ENCODE measurements around the gene KLF16.
A peak's percentile ranks its signal among the peaks of the same experiment; 100 is the strongest.

KLF16 gene

DNA sequence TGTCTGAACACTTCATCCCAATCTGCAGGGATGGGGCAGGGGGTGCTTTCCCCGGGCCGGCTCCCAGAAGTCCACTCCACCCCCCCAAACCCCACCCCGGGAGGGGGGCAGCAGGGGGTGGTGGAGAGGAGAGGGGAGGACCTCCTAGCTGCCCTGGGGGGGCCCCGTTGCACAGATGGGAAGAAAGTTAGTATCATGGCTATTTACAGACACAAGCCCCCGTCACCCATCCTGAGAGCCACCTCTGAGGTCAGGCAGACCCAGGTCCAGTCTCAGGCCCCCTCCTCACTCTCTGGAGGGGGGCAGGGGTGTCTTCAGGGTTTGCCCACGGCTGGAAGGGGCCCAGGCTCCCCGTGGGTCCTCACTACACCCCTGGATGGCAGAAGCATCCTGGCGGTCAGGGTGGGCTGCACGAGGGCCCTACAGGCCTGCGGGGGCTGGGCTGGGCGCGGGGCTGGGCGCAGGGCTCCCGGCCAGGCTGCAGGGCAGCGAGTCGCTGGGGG, 9.3 kb downstream of the KLF16 start:
- FAIRE-seq: no peak

DNA sequence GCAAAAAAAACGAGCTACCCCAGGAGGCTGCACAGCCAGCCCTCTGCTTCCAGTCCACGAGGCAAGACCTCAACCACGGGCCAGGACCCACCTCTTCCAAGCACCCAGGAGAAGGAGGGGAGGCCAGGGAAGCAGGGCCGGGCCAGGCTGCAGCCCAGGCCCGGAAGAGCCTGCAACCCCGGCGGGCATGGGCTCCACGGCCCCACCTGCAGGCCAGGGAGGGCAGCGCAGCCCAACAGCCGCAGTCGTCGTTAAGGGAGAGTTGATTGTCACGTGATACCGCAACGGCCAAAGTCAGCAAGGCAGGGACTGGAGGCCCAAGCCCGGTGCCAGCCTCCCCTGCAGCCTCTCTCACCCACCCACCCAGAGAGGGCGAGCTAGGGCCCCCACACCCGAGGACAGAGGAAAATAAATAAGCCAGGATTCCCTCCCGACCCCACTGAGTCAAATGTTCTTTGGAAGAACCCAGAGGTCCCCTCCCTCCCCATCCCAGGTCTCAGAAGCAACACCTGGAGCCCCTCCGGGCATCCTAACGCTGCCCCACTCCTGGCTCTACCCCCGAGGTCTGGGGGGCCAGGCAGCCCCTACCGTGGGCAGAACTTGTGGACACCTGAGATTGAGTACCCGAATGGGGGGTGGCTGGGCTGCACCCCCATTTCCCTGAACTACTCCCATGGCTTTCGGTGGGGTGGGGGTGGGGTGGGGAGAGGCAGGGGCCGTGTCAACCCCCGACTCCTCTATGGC, 9.9 kb downstream of the KLF16 start:
- FAIRE-seq: peak; percentile 46

DNA sequence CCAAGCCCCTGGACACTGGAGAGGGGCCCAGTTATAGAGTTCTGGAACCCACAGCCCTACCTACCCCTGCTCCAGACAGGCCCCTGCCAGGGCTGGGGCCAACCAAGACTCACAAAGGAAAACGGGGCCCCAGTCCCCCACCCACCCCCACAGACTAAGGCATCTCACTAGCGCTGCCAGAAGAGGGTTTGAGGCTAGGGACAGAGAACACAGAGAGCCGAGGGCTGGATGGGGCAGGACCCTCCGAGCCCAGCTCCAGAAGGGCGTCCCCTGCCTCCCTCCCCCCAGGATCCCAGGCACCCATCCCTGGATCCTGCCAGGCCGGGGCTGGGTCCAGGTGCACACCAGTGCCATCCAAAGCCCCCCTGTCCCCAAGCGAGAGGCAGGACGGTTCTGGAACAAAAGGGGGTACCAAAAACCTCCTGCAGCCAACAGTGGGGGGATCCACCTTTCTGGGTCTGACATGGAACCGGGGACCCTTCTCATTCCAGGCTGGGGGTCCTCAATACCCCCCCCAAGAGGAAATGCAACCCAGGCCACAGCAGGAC, 10.7 kb downstream of the KLF16 start:
- FAIRE-seq: no peak

DNA sequence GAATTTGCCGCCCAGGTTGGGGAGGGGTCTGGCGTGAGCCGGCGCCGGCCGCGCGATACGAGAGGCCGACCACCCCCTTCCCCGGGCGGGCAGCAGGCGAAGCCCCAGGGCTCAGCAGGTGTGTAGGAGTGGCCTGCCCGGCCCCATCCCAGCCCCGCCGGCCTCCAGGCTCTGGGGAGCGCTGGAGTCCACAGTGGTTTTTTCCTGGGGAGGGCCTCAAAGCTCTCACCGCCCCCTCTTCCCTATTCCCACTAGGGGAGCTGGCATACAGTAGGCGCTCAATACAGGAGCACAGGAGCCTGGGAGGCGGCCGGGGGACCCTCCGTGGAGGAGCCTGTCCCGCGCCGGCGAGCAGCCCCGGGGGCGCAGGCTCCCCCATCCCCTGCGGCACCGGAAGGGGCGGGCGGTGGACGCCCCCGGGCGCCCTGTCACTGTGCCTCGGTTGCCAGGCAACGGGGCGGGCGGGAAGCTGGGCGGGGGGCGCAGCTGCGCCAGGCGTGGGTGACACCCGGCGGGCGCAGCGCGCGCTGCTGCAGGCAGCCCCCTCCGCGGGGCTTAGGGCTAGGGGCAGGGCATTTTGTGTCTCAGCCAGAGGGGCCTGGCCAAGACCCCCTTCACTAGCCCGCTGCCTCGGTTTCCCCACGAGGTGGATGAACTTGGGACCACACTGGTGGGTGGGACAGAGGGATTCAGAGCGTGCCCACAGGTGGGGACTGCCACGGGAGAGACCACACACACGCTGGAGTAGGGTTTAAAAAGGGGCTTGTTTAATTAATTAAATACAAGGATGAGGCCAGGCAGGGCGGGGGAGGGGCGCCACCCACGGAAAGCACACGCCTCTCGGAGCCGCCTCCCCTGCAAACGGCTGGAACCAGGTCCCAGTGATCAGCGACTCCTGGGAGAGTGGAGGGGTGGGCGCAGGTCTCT, 11.5 kb downstream of the KLF16 start:
- FAIRE-seq: no peak

DNA sequence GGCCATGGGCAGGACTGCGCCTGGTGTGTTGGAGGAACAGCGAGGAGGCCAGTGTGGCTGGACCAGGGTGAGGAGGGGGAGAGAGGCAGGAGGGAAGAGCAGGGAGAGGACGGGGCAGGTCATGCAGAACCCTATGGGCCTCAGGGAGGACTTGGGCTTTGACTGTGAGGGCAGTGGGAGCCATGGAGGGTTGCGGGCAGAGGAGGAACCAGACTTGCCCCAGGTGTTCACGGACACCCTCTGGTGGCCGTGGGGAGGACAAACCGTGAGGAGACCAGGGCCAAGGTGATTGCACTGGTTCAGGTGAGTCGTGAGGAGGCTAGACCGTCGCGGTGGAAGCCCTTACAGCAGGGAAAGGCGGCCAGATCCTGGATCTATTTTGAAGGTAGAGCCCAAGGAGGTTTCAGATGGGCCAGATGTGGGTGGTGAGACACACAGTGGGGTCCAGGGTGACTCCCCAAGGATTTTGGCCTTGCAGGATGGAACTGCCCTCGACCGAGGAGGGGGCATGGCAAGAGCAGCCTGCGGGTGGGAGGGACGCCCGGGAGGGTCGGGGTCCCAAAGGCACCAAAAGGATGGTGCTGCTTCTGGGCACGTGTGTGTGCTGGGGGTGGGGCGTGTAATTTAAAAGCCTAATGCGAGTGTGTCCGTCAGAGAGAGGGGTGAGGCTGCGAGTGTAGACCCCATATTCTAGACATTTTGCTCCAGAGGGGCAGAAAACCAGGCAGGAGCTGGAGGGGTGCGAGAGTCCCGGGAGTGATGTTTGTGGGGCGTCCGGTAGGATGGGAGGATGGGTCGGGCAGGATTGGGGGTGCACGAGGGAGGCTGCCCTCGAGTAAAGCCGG, 12.3 kb downstream of the KLF16 start:
- FAIRE-seq: no peak

DNA sequence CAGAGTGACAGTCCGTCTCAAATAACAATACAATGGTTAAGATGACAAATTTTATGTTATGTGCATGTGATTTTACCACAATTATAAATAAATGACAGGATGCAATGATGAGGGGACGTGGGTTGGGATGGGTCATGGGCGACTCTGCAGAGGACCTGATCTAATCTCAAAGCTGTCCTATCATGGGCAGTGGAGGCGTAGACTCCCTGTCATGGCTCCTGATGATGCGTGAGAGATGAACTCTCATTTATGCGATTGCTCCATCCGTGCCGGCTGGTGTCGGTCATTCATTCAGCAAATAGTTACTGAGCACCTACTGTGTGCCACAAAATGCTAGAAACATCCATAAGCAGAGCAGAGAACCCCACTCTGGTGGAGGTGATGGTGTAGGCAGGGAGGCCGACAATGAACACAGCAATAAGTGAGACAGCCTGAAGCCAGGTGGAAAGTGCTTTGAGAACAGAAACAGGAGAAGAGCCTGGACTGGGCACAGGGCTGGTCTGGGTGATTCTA, 13.4 kb downstream of the KLF16 start:
- no peak for FAIRE-seq

DNA sequence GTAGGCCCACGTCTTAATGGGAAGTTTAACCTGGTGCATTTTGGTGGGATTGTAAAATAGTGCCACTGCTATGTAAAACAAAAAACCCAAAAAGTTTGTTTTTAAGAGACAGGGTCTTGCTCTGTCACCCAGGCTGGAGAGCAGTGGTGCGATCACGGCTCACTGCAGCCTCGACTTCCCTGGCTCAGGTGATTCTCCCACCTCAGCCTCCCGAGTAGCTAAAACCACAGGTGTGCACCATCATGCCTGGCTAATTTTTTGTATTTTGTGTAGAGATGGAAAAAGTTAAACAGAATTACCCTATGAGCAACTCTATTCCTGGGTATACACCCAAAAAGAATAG, 14.3 kb downstream of the KLF16 start:
- FAIRE-seq: no peak

DNA sequence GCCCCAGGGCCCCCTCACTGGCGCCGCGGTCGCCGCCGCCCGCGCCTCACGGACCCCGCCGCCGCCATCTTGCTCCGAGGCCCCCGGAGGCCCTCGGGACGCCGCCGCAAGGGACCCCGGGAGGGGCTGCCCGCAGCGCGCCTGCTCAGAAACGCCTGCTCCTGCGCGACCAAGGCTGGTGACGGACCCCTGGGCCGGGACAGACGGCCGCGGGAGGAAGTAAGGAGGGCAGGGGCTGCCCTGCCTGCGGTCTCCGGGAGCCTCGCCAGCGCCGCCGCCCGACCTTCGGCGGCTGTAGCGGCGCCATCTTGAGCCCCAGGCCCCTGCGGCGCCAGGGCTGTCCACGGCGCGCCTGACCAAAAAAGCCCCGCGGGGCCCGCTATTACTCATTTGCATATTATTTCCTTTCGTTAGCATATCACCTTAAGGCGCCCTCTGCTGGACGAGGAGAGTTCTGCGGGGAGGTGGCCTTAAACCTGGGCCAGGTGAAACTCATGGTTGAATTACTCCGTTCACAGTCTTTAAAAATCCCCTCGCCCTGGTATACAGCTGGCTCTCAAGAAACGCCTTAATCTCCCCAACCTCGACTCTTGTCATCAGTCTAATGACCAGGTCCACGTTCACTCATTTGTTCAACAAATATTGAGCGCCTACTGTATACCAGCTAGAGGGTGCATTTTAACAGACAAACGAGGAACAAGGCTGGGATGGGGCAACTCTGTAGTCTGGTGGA, 14.8 kb downstream of the KLF16 start, which contains the start of gene REXO1:
Gene REXO1 (minus strand): TSS at position 85 of the 733 bp plus-strand sequence. CDS start 125 bp downstream, outside the sequence.
- peak; percentile 48 for FAIRE-seq

DNA sequence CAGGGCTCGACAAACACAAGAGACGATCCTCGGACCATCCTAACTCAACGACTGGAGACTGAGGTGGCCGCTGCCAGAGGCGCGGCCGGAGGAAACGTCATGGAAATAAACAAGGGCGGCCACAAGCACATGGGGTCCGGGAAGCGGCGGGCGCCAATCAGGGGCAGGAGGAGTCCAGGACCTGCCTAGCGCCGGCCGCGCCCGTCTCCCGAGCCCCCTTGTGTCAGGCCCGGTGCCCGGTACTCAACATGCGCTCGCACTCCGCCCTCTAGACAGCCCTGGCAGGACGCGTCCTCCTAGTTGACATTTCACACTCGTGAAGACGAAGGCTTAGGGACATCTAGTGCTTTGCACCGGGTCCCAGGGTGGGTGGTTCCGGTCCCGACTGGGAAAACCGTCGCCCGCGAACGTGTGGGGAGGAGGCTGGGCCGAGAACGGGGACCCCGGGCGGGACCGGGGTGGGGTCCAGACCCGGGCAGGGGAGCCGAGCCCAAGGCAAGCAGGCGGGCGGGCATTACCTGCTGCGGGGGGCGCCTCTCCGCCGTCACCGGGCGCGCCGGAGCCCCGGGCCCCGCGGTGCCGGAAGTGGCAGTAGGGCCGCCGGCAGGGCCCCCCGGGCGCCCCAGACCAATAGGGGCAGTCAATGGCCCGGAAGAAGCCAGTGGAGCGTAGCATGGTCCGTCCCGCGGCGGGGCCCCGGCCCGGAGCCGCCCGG, 15.5 kb downstream of the KLF16 start:
- no peak for FAIRE-seq

DNA sequence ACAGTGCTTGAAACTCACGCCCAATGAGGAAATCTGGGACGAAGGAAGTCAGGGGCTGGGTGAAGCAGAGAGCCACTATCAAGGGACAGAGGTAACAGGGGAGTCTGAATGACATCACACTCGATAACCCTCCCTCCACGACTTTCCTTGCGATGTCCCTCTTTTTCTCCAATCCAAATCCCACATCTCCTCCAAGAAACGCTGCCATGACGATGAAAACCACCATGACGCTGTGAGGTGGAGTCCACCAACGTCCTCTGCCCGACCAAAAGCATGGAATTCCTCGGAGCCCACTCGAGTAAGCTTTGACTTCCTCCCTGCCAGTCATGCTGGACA, 16.1 kb downstream of the KLF16 start:
- no peak for FAIRE-seq

DNA sequence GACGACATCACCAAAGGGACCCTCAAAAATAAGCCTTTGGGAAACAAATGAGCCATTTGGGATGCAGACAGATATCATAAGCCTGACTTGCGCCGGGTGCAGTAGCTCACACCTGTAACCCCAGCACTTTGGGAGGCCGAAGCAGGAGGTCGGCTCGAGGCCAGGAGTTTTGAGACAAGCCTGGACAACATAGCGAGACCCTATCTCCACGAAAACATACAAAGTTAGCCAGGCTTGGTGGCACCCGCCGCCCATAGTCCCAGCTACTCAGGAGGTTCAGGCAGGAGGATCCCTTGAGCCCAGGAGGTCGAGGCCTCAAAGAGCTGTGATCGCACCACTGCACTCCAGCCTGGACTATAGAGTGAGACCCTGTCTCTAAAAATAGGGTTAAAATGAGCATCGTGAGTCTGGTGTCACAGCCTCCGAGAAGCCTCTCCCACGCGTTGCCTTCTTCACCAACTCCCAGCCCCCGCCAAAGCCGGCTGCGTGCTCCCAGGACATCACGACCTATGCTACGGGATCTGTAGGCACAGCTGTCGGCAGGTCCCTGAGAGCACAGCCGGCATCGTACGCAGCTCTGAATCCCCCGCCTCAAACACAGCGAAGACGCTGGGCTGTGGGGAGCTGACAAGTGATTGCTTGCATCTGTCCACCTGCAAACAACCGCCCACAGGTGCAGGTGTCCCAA, 16.7 kb downstream of the KLF16 start:
- FAIRE-seq: no peak

DNA sequence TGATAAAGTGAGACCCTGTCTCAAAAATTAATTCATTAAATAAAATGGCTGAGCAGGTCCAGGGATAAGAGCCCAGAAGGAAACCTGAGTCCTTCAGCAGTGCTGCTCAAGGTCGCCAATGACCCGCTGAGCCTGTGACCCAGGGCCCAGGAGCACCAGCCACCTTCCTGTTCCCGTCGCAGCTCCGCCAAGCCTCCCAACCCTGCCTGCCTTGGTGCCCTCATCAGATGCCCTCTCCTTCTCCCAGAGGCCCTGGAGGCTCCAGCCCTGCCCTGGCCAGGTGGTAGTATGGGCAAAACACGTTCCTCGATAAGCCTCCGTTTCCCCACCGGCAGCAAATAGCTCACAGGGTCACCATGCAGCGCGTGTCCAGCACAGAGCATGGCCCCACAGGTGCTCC, 17.7 kb downstream of the KLF16 start:
- FAIRE-seq: no peak

DNA sequence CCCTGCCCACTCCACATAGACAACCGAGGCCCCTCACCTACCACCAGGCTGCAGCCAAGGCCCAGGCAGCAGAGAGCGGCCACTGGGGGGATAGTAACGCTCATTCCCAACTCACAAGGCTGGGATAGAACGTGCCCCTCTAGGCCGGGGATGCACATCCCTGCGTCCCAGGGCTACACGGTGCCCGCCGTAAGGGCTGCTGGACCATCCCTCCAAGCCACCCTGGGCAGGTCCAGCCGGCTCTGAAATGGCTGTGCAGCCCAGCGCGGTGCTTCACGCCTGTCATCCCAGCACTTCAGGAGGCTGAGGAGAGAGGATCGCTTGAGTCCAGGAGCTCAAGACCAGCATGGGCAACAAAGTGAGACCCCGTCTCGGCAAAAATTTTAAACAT, 18.3 kb downstream of the KLF16 start:
- FAIRE-seq: no peak

DNA sequence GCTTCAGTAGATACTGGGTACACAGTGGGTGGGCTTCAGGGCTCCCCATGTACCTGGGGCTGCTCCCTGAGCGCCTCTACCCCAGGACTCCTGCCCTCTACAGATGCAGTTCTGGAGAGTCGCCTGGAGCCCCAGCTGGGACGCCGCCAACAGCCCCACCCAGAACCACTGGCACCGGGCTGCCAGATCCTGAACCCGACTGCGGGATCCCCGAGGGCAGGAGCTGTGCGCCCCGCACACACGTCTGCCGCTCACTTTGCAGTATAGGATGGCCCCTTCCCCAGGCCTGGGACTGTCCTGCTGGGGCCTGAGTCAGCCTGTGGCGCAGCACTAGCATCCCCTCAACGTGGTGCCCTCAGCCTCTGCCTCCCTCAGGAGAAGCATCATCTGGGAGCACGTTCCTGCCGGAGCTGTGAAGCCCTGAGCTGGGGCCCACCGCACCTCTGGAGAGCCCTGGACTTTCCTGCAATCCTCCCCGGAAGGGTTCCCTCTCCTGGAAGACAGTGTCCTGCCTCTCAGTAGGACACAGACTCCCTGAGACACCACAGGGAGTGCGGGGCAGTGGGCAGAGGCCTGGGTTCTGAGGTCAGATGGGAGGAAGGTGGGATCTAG, 18.8 kb downstream of the KLF16 start:
- no peak for FAIRE-seq

DNA sequence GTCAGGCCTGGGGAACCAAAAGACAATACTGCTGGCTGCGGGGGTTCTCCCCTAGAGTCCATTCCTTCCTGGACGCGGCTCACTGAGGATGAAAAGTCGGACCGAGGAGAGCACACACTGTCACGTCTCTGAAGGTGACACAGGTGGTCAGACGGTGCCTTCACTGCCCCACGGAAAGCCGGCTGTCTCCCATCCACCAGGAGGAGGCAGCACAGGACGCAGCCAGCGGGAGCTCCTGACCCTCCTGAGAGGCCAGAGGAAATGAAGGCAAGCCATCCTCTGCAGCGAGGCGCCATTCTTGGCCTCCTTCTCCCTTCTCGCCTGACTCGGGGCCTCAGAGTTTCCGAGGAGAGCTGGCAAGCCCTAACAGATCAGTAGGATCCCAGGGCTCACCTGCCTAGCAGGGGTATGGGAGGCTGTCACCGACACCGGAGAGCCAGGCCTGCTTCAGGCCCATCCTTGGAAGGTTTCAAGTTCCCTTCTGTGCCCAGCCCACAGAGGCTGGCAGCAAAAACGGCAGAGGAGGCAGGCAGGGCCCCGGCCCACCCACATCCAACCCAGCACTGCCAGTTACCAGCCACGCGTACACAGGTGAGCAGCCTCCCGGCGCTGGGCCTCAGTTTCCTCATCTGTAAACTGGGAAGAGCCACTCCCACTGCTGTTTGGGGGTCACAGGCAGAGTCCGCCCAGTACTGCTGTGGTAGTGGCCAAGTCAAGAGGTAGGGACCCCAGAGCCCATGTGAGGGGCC, 19.6 kb downstream of the KLF16 start:
- FAIRE-seq: no peak

DNA sequence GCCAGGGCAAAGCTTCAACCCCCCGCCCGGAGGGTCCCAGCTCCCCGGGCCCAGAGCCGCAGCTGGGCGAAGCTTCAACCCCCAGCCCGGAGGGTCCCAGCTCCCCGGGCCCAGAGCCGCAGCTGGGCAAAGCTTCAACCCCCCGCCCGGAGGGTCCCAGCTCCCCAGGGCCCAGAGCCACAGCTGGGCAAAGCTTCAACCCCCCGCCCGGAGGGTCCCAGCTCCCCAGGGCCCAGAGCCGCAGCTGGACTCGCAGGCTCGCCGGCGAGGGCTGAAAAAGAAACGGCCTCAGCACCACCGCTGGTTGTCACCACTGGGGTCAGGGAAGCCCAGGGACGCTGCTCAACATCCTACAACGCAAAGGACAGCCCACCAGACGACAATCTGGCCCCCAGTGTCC, 20.3 kb downstream of the KLF16 start:
- no peak for FAIRE-seq

DNA sequence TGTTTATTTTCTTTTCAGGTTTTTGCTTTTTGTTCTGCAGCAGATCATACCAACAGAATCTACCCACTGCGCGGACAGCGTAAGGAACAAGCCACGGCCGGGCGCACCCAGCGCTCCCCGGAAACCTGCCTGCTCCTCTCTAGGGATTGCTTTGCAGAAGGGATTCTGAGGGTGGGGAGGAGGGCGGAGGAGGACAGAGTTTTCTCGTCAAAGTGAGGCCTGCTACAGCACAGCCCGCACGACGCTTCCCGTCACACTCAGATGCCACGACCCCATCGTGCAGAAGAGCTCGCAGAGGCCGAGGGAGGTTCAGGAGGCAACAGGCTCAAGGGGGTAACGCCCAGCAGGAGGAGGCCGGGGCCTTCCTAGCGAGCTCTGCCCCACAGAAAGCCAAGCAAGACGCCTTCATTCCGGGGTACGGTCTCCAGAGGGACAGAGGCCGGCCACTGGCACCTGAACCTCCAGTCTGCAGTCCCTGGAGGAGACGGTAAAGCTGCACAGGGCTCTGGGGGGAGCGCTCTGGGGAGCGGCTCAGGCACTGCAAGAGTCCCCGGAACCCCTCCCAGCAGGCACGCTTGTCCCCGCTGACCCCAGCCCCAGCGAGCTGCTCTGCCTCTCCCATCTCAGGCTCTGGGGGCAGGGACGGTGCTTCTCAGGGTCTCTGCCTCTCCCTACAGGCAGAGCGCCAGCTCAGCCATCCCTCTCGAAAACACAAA, 22.0 kb downstream of the KLF16 start:
- FAIRE-seq: no peak

DNA sequence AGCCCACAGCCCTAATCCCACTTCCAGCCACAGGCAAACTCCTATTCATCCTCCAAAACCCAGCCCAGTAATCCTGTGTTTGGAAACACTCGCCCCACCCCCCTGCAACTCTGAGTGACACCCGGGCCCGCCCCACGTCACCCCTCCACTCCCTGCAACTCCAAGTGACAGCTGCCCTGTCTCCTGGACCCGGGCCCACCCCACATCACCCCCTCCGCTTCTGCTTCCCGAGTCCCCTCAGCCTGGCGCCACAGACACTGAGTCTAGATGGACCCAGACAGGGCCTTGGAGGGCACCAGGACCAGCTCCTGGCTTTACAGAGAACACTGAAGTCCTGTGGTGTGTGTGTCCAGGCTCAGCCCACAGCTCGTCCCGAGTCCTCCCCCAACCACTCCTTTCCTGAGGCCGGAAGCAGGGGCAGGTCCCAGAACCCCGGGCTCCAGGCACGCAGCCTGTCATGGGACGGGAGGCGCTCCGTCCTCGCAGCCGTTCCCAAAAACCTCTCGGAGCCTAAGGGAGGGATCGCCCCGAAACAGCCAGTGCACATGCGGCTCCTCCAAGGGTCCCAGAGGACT, 22.8 kb downstream of the KLF16 start:
- FAIRE-seq: no peak

All from TTC549 (cell line).